K562 (cell line): ENCODE data around the gene SOSTDC1. TPM values are rescaled to one million over a fixed set of nuclear protein-coding genes. Genes with fewer than 3 reads are reported as not detected.

Source experiments
- ATAC-seq: fragments of 200-7000 bp; cut with Tn5 transposase; 3 replicates; pipeline ENCODE4 v1.9.1; 2020; ENCODE audit warnings: moderate library complexity
- BruUV-seq: library from RNA; stranded (reverse); fragments of 400-500 nt; replicated peaks from 2 replicates; lab custom pipeline; 2021; lab: Mats Ljungman, UMichigan
- CTCF ChIA-PET: fragments of 300-600 bp; formaldehyde crosslinking; extraction: SDS; loops from one replicate; lab custom pipeline; 2021; ENCODE audit warnings: low intra/inter-chr PET ratio; lab: Yijun Ruan, JAX
- POLR2A ChIA-PET: fragments of 300-600, 350-650 bp; sonication (Branson Sonifier 250); formaldehyde crosslinking; extraction: SDS; loops from one replicate; lab custom pipeline; 2021; ENCODE audit warnings: antibody characterized with exemption, inconsistent platforms; lab: Yijun Ruan, JAX
- DNase-seq, 4 experiments: peaks; one replicate each; pipeline versions ENCODE4 v3.0.0 to v3.0.0-alpha.2; 2011 to 2018; ENCODE audit warnings: low spot score in 3 of 4, mixed read lengths in 3 of 4; ENCODE audit errors: extremely low read depth in 1 of 4
- FAIRE-seq: peaks from 2 replicates; lab custom pipeline; 2011; peaks lifted over from hg19 to GRCh38; lab: Jason Lieb, UNC
- H2AFZ ChIP-seq: 2 replicates; pipeline ENCODE4 v1.6.0; 2011; ENCODE audit warnings: low read depth, low read length, control low read depth, inconsistent platforms
- H3K27ac ChIP-seq: fragments of 200-600 bp; 3 replicates; pipeline ENCODE4 v1.8.0; 2011; ENCODE audit warnings: low read depth, mild to moderate bottlenecking, control low read depth, inconsistent platforms, low read length, moderate library complexity, mixed read lengths; ENCODE audit errors: extremely low read depth
- H3K27me3 ChIP-seq, 2 experiments: fragments of 300-600 bp in 1 of 2; 2 replicates in 1 of 2; 3 replicates in 1 of 2; pipeline versions ENCODE4 v1.6.0 to v1.8.0; 2011; ENCODE audit warnings: inconsistent platforms in 2 of 2, low read length in 2 of 2, mild to moderate bottlenecking in 1 of 2, mixed read lengths in 1 of 2, moderate library complexity in 1 of 2; ENCODE audit not compliant: control insufficient read depth in 2 of 2, insufficient read depth in 2 of 2
- H3K36me3 ChIP-seq: fragments of 300-600 bp; 3 replicates; pipeline ENCODE4 v1.8.0; 2011; ENCODE audit warnings: mild to moderate bottlenecking, low read length, inconsistent platforms; ENCODE audit not compliant: control insufficient read depth, insufficient read depth
- H3K4me1 ChIP-seq, 2 experiments: fragments of 200-600 bp in 1 of 2; replicated peaks in 1 of 2; 2 replicates in 1 of 2; 3 replicates in 1 of 2; pipeline versions ENCODE4 v1.5.1 to v1.8.0; 2011; ENCODE audit warnings: inconsistent platforms in 2 of 2, low read length in 2 of 2, mild to moderate bottlenecking in 1 of 2, mixed read lengths in 1 of 2, moderate library complexity in 1 of 2; ENCODE audit not compliant: control insufficient read depth in 2 of 2, insufficient read depth in 2 of 2
- H3K4me2 ChIP-seq: 2 replicates; pipeline ENCODE4 v1.6.1; 2011; ENCODE audit warnings: low read length, control low read depth, inconsistent platforms, mixed read lengths; ENCODE audit not compliant: insufficient read depth
- H3K4me3 ChIP-seq: fragments of 200-600 bp; sonication (generic), shearing (Covaris generic); 2 replicates; pipeline ENCODE4 v1.5.1; 2016; ENCODE audit warnings: control low read depth, inconsistent platforms
- H3K79me2 ChIP-seq: fragments of 200-600 bp; 3 replicates; pipeline ENCODE4 v1.8.0; 2011; ENCODE audit warnings: low read length, inconsistent platforms; ENCODE audit not compliant: control insufficient read depth, insufficient read depth
- H3K9ac ChIP-seq, 2 experiments: 2 replicates each; pipeline versions ENCODE4 v1.6.0 to v1.6.1; 2011; ENCODE audit warnings: low read depth in 2 of 2, low read length in 2 of 2, control low read depth in 1 of 2, inconsistent platforms in 1 of 2, mild to moderate bottlenecking in 1 of 2, mixed read lengths in 1 of 2; ENCODE audit not compliant: insufficient read depth in 1 of 2
- H3K9me1 ChIP-seq: one replicate; pipeline ENCODE4 v1.6.0; 2011; ENCODE audit warnings: inconsistent platforms, mild to moderate bottlenecking, low read length, moderate library complexity; ENCODE audit not compliant: control insufficient read depth, insufficient read depth
- H3K9me3 ChIP-seq: replicated peaks from 2 replicates; pipeline ENCODE4 v1.5.1; 2011; ENCODE audit warnings: low read depth, low read length, inconsistent platforms; ENCODE audit not compliant: control insufficient read depth, insufficient read depth
- H4K20me1 ChIP-seq: replicated peaks from 2 replicates; pipeline ENCODE4 v1.6.1; 2011; ENCODE audit warnings: low read length, inconsistent platforms, mixed read lengths; ENCODE audit not compliant: control insufficient read depth, insufficient read depth
- PHF20 ChIP-seq: fragments of 450-650 bp; IDR thresholded peaks from 2 replicates; pipeline ENCODE4 v1.6.1; 2018; ENCODE audit not compliant: partially characterized antibody
- RAD51 ChIP-seq: fragments of 450-650 bp; IDR thresholded peaks from 2 replicates; pipeline ENCODE4 v1.7.1; 2016; ENCODE audit warnings: low read depth, mild to moderate bottlenecking, borderline replicate concordance
- SIX5 ChIP-seq, 2 experiments: IDR thresholded peaks; 2 replicates each; pipeline ENCODE4 v1.6.1; 2011; ENCODE audit warnings: low read length in 2 of 2, borderline replicate concordance in 1 of 2, low read depth in 1 of 2, mild to moderate bottlenecking in 1 of 2, moderate library complexity in 1 of 2; ENCODE audit not compliant: insufficient read depth in 1 of 2
- TEAD1 ChIP-seq, 2 experiments: fragments of 450-650 bp in 1 of 2; sonication (generic) in 1 of 2; formaldehyde crosslinking; IDR thresholded peaks; 2 replicates each; pipeline versions ENCODE4 v1.4.0 to v1.8.0; 2020 to 2022; ENCODE audit warnings: mild to moderate bottlenecking in 2 of 2, missing genetic modification reagents in 1 of 2
- WGBS: fragments of 100-300 bp; shearing (Covaris generic); methylation state at CpG from one replicate; pipeline ENCODE4 v1.1.6; 2016; ENCODE audit warnings: low coverage, mixed read lengths; ENCODE audit not compliant: insufficient coverage; ENCODE audit errors: missing lambda C conversion rate; 5-methylcytosine and 5-hydroxymethylcytosine counted together
- in situ Hi-C: fragments of 300-500 bp; cut with MboI; formaldehyde crosslinking; loops from 4 replicates; pipeline ENCODE4 v1.15.0; 2018; ENCODE audit warnings: inconsistent platforms, mixed read lengths
- intact Hi-C: fragments of 100-400 bp; cut with micrococcal nuclease; formaldehyde crosslinking; loops from 2 replicates; pipeline ENCODE4 v1.14.2; 2022
- polyA plus RNA-seq, 8 experiments: library from polyadenylated mRNA; depleted of rRNA in 4 of 8; stranded (reverse) in 5 of 8; unstranded in 3 of 8; fragments of >200 nt; fragmentation: Nextera tagmentation in 2 of 8; fragmentation: Illumina TruSeq in 1 of 8; extraction: Ambion mirVana in 2 of 8; extraction: Trizol in 1 of 8; gene quantifications; 2 replicates each; pipeline versions ENCODE4 v1.2.1 to v1.2.3, GENCODE V29; 2011 to 2014; ENCODE audit warnings: inconsistent platforms in 1 of 8, missing spikeins in 1 of 8
- total RNA-seq, 7 experiments: library from RNA; depleted of rRNA in 6 of 7; stranded (reverse); fragments of >200 nt in 6 of 7; fragmentation: Illumina TruSeq in 2 of 7; extraction: Trizol in 2 of 7; gene quantifications; 2 replicates each; pipeline versions ENCODE4 v1.2.1 to v1.2.3, GENCODE V29; 2011 to 2021; ENCODE audit warnings: low replicate concordance in 1 of 7
- TF ChIP-seq, protein P1 (sequence below): fragments of 250-450 bp; sonication (Bioruptor Pico); IDR thresholded peaks from 2 replicates; pipeline ENCODE4 v1.4.0; 2020; ENCODE audit warnings: mild to moderate bottlenecking, moderate library complexity

Gene SOSTDC1
- total and polyA plus RNA-seq, 9 of the 15 experiments (the other 6 are each of a cell fraction or from before 2014, with no cell fraction given) = 8.3 to 48.6 (median 15.9) TPM

DNA sequence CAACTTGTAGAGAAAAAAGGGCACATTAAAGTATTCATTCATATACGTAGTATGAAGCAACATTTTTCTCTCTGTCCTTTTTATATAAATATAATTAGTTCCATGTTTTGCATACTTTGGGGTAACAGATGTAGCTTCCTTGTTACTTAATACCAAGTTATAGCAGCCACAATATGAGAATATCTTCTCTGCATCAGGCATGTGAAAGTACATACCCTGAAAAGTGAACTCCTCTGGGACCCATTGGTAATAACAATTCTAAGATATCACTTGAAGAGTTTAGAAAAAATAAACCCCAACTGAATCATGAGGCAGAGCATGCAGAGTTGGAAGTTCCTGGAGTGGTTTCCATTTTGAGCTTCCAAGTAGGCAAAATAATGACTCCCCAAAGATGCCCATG, 41.8 kb downstream of the SOSTDC1 start:
- no peak for DNase-seq
- Histone ChIP-seq H3K9ac (no peak overlapping the region), H3K79me2 (peaks cover 34% of the 10 kb centered on the region), H3K27ac (no peak overlapping the region), H3K4me1 (peaks cover 18 to 27% of the 10 kb centered on the region in 2 experiments), H3K27me3 (no peaks in the 10 kb centered on the region), H3K4me2 (no peak overlapping the region), H3K36me3 (no peaks in the 10 kb centered on the region), H4K20me1 (no peaks in the 10 kb centered on the region), H3K4me3 (no peak overlapping the region), H3K9me3 (no peaks in the 10 kb centered on the region), H3K9me1 (no peaks in the 10 kb centered on the region), H2AFZ (no peak overlapping the region)
- intact Hi-C loops = loop anchor here (5.0 to 10.0 kb wide), 2 partner anchors 224 to 331 kb away; partner anchors contain the start of genes ANKMY2, BZW2 and TSPAN13
- BruUV-seq = no TSS peak
- ATAC-seq = no peak
- POLR2A ChIA-PET = interaction anchor here (0.6 to 1.4 kb wide), 2 partner anchors 10 to 42 kb away, joined by 3 to 5 read pairs; partner anchors contain the start of gene SOSTDC1
- no peak for TF ChIP-seq RAD51
- TF ChIP-seq TEAD1 (CRISPR knock-in tag; IDR thresholded peaks at IDR 0.05) = no peak
- TF ChIP-seq, protein P1, sequence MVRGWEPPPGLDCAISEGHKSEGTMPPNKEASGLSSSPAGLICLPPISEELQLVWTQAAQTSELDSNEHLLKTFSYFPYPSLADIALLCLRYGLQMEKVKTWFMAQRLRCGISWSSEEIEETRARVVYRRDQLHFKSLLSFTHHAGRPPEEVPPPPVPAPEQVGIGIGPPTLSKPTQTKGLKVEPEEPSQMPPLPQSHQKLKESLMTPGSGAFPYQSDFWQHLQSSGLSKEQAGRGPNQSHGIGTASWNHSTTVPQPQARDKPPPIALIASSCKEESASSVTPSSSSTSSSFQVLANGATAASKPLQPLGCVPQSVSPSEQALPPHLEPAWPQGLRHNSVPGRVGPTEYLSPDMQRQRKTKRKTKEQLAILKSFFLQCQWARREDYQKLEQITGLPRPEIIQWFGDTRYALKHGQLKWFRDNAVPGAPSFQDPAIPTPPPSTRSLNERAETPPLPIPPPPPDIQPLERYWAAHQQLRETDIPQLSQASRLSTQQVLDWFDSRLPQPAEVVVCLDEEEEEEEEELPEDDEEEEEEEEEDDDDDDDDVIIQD (CRISPR knock-in tag) = no peak
- TF ChIP-seq PHF20 = no peak
- TF ChIP-seq SIX5 (IDR thresholded peaks at IDR 0.05; ENCODE audit: borderline replicate concordance in 1 of 2, insufficient read depth in 1 of 2, low read depth in 1 of 2, low read length in 2 of 2) = no peak
- no peak for FAIRE-seq
- in situ Hi-C loops = no loop called here
- CTCF ChIA-PET = no interaction called here
- 70% methylated on average over 1 of the region's 1 CpG for WGBS
